ENCODE results near the gene TSPAN32. TPM values are rescaled to one million over a fixed set of nuclear protein-coding genes. Genes with fewer than 3 reads are reported as not detected.
A peak's percentile ranks its signal among the peaks of the same experiment; 100 is the strongest.
"Not testable (repeated sequence)": the region's sequence is repeated elsewhere in the genome, so short reads cannot be mapped to it uniquely, and the experiment has no call there.

Gene TSPAN32
- polyA plus RNA-seq, 2 of the 4 experiments (the other 2 are of a cell fraction), result not detected

- no peaks in the 10 kb centered on the region for H3K9me3 ChIP-seq
- TF ChIP-seq CBX8 (IDR thresholded peaks at IDR 0.05) (no peak), FOSB (CRISPR knock-in tag; IDR thresholded peaks at IDR 0.05) (no peak)
- H3K4me1 ChIP-seq, result no peaks in the 10 kb centered on the region
- ChIA-PET CTCF (interaction anchor here (1.8 to 2.2 kb wide), 2 partner anchors 50 to 65 kb away, joined by 4 to 7 read pairs; no protein-coding TSS in a partner anchor), POLR2A (interaction anchor here (1.2 kb wide), 1 partner anchor 22 kb away, joined by 5 read pairs; the partner anchor contains the start of gene CD81)
- 0 out of 3 replicates have a peak overlapping the region, but pooled peaks have one; percentile 2 for H3K4me2 ChIP-seq
- FAIRE-seq (no peak), ATAC-seq (no peak), DNase-seq (ENCODE audit: low read depth in 1 of 2, low spot score in 1 of 2) (no peak)
- no peak overlapping the region for H3K27ac ChIP-seq
- no peak overlapping the region for H3K4me3 ChIP-seq
- 31% methylated on average over 7 of the region's 7 CpGs for WGBS (ENCODE audit: missing lambda C conversion rate)
Measured at GRCh38 chr11:2355000-2355644, 53.3 kb downstream of the TSPAN32 start.

GRCh38 chr11:2357246-2357645 lies 55.4 kb downstream of the TSPAN32 start:
- H3K27ac ChIP-seq, result no peak overlapping the region
- no peak for TF ChIP-seq MAX (IDR thresholded peaks at IDR 0.05)
- TF ChIP-seq PBX3 (IDR thresholded peaks at IDR 0.05), result no peak
- no peak for TF ChIP-seq BHLHE40 (IDR thresholded peaks at IDR 0.05; ENCODE audit: low read depth, low read length)
- no peak for TF ChIP-seq FOSB (CRISPR knock-in tag; IDR thresholded peaks at IDR 0.05)
- TF ChIP-seq SREBF2 (IDR thresholded peaks at IDR 0.05), result no peak
- TF ChIP-seq CHD2 (IDR thresholded peaks at IDR 0.05; ENCODE audit: low read length, partially characterized antibody), result no peak
- no peak for TF ChIP-seq RAD21 (conservative IDR thresholded peaks at IDR 0.05 in 1 of 2, IDR thresholded peaks at IDR 0.05 in 1 of 2)
- TF ChIP-seq CBX2 (IDR thresholded peaks at IDR 0.05; ENCODE audit: borderline replicate concordance, low read depth), result no peak
- no peak for TF ChIP-seq KDM1A (IDR thresholded peaks at IDR 0.05; ENCODE audit: low read depth)
- no peak for TF ChIP-seq EHF (CRISPR knock-in tag; IDR thresholded peaks at IDR 0.05)
- no peak for ATAC-seq
- WGBS (ENCODE audit: missing lambda C conversion rate), result 39% methylated on average over 6 of the region's 8 CpGs
- H3K4me3 ChIP-seq, result no peak overlapping the region
- H3K4me1 ChIP-seq, result no peaks in the 10 kb centered on the region
- DNase-seq (ENCODE audit: low read depth in 1 of 2, low spot score in 1 of 2), result no peak
- no peak for FAIRE-seq
- no peaks in the 10 kb centered on the region for H3K9me3 ChIP-seq
- H3K4me2 ChIP-seq, result no peak overlapping the region
- CTCF ChIA-PET, result interaction anchor here (1.1 kb wide), 1 partner anchor 51 kb away, joined by 3 read pairs; no protein-coding TSS in a partner anchor
- POLR2A ChIA-PET, result no interaction called here

GRCh38 chr11:2357651-2358050 lies 55.8 kb downstream of the TSPAN32 start:
- CTCF ChIA-PET, result interaction anchor here (1.1 kb wide), 1 partner anchor 52 kb away, joined by 3 read pairs; no protein-coding TSS in a partner anchor
- POLR2A ChIA-PET; DNase-seq (ENCODE audit: low read depth in 1 of 2, low spot score in 1 of 2); H3K27ac ChIP-seq; H3K9me3 ChIP-seq; ATAC-seq; H3K4me3 ChIP-seq; H3K4me1 ChIP-seq; H3K4me2 ChIP-seq; FAIRE-seq: not testable (repeated sequence)
- WGBS (ENCODE audit: missing lambda C conversion rate), result 70% methylated on average over 13 of the region's 13 CpGs

- Histone ChIP-seq H3K4me1 (no peaks in the 10 kb centered on the region), H3K27ac (no peak overlapping the region), H3K4me2 (no peak overlapping the region), H3K4me3 (no peak overlapping the region), H3K9me3 (no peaks in the 10 kb centered on the region)
- no peak for DNase-seq (ENCODE audit: low read depth in 1 of 2, low spot score in 1 of 2)
- no peak for ATAC-seq
- no peak for TF ChIP-seq ELK1 (IDR thresholded peaks at IDR 0.05; ENCODE audit: low read depth, low read length)
- no peak for TF ChIP-seq CEBPB (IDR thresholded peaks at IDR 0.05)
- TF ChIP-seq ZSCAN20 (CRISPR knock-in tag; IDR thresholded peaks at IDR 0.05), result no peak
- TF ChIP-seq EHMT2 (IDR thresholded peaks at IDR 0.05; ENCODE audit: low read depth), result no peak
- CTCF ChIA-PET, result interaction anchor here (1.1 kb wide), 1 partner anchor 53 kb away, joined by 3 read pairs; no protein-coding TSS in a partner anchor
- POLR2A ChIA-PET, result no interaction called here
- FAIRE-seq, result no peak
- 63% methylated on average over 11 of the region's 11 CpGs for WGBS (ENCODE audit: missing lambda C conversion rate)
Measured at GRCh38 chr11:2358754-2359442, 57.1 kb downstream of the TSPAN32 start.

All from A549 (cell line).